NT2/D1 (cell line): ENCODE data around the gene C1orf159.

Experiments
- SUZ12 ChIP-seq: IDR thresholded peaks from 2 replicates; pipeline ENCODE4 v1.6.1; 2011; ENCODE audit not compliant: insufficient read length, insufficient read depth; ENCODE audit errors: extremely low read depth
- YY1 ChIP-seq: IDR thresholded peaks from 2 replicates; pipeline ENCODE4 v1.6.1; 2011; ENCODE audit not compliant: insufficient read length, insufficient read depth
- ZNF274 ChIP-seq: IDR thresholded peaks from 2 replicates; pipeline ENCODE4 v1.6.1; 2011; ENCODE audit warnings: mild to moderate bottlenecking, low read depth, low read length

GRCh38 chr1:1045129-1045528, 70.8 kb downstream of the C1orf159 start:
- TF ChIP-seq ZNF274 (no peak), SUZ12 (no peak), YY1 (no peak)
